ENCODE data around the gene CDH26. TPM values are rescaled to one million over a fixed set of nuclear protein-coding genes. Genes with fewer than 3 reads are reported as not detected.
A peak's percentile ranks its signal among the peaks of the same experiment; 100 is the strongest.

Gene CDH26
- total RNA-seq (1 to 10 TPM; 4.1 to 4.4 TPM), polyA plus RNA-seq (under 1 TPM in 1 of 2 donors, not detected in 1; 0.55 TPM)

GRCh38 chr20:59958123-59958522 is at the start of gene CDH26:
CDH26 (plus strand) TSS chr20:59958423; CDS start chr20:59958727, 304 bp downstream.
- H3K27ac Mint-ChIP-seq: peak within 1 kb of the TSS in 1 of 7 donors; percentile 27
- no peaks in the 10 kb centered on the region for H3K9me3 Mint-ChIP-seq
- H3K9me3 ChIP-seq (ENCODE audit: control insufficient read depth in 1 of 2, low read length in 2 of 2): no peaks in the 10 kb centered on the region
- no peak within 1 kb of the TSS for H3K4me3 Mint-ChIP-seq
- intact Hi-C loops (cut with micrococcal nuclease): no loop called here
- no peak within 1 kb of the TSS for H3K4me3 ChIP-seq (ENCODE audit: low read length in 2 of 2)
- H3K27me3 ChIP-seq (ENCODE audit: insufficient read depth, low read length): no peaks in the 10 kb centered on the region
- CTCF ChIA-PET (ENCODE audit: partially characterized antibody): interaction anchor here (0.9 to 1.3 kb wide), 2 partner anchors 9 to 17 kb away, joined by 3 to 4 read pairs; partner anchors contain the start of genes FAM217B and PPP1R3D
- H3K4me1 ChIP-seq (ENCODE audit: insufficient read depth, low read length): no peaks in the 10 kb centered on the region
- H3K27ac ChIP-seq (ENCODE audit: low read depth, low read length): no peak within 1 kb of the TSS
- POLR2A ChIA-PET (ENCODE audit: partially characterized antibody): no interaction called here
- no peaks in the 10 kb centered on the region for H3K36me3 ChIP-seq (ENCODE audit: insufficient read depth, low read length)
- DNase-seq: no peak
- no peaks in the 10 kb centered on the region for H3K4me1 Mint-ChIP-seq
- no peaks in the 10 kb centered on the region for H3K27me3 Mint-ChIP-seq
- peaks cover 2 to 14% of the 10 kb centered on the region in 2 donors for H3K36me3 Mint-ChIP-seq

GRCh38 chr20:59908855-59909254 is 49.4 kb upstream of the CDH26 start:
- peaks cover 0 to 1% (median 0%) of the 10 kb centered on the region in 4 donors for H3K4me1 Mint-ChIP-seq
- H3K4me3 ChIP-seq (ENCODE audit: low read length in 2 of 2): no peak overlapping the region
- intact Hi-C loops (cut with micrococcal nuclease): no loop called here
- H3K27me3 Mint-ChIP-seq: peaks cover 0 to 1% of the 10 kb centered on the region in 2 donors
- H3K9me3 ChIP-seq (ENCODE audit: control insufficient read depth in 1 of 2, low read length in 2 of 2): no peaks in the 10 kb centered on the region
- H3K4me1 ChIP-seq (ENCODE audit: insufficient read depth, low read length): no peaks in the 10 kb centered on the region
- ChIA-PET POLR2A (ENCODE audit: partially characterized antibody) (no interaction called here), CTCF (ENCODE audit: partially characterized antibody) (no interaction called here)
- no peak for DNase-seq
- H3K4me3 Mint-ChIP-seq: no peak overlapping the region
- H3K36me3 ChIP-seq (ENCODE audit: insufficient read depth, low read length): no peaks in the 10 kb centered on the region
- H3K27ac Mint-ChIP-seq: no peak overlapping the region
- no peaks in the 10 kb centered on the region for H3K36me3 Mint-ChIP-seq
- H3K27ac ChIP-seq (ENCODE audit: low read depth, low read length): no peak overlapping the region
- H3K27me3 ChIP-seq (ENCODE audit: insufficient read depth, low read length): no peaks in the 10 kb centered on the region
- H3K9me3 Mint-ChIP-seq: no peaks in the 10 kb centered on the region

GRCh38 chr20:59911041-59911440 is 47.2 kb upstream of the CDH26 start:
- no peaks in the 10 kb centered on the region for H3K27me3 ChIP-seq (ENCODE audit: insufficient read depth, low read length)
- POLR2A ChIA-PET (ENCODE audit: partially characterized antibody): no interaction called here
- Mint-ChIP-seq H3K27ac (no peak overlapping the region), H3K27me3 (peaks cover 0 to 1% of the 10 kb centered on the region in 2 donors), H3K4me3 (no peak overlapping the region), H3K36me3 (no peaks in the 10 kb centered on the region), H3K4me1 (peaks cover 0 to 1% (median 0%) of the 10 kb centered on the region in 4 donors), H3K9me3 (no peaks in the 10 kb centered on the region)
- H3K4me3 ChIP-seq (ENCODE audit: low read length in 2 of 2): no peak overlapping the region
- H3K36me3 ChIP-seq (ENCODE audit: insufficient read depth, low read length): no peaks in the 10 kb centered on the region
- CTCF ChIA-PET (ENCODE audit: partially characterized antibody): interaction anchor here (1.0 to 1.5 kb wide), 2 partner anchors 11 to 23 kb away, joined by 4 to 7 read pairs; partner anchors contain the start of gene SYCP2
- DNase-seq: no peak
- intact Hi-C loops (cut with micrococcal nuclease): no loop called here
- no peaks in the 10 kb centered on the region for H3K9me3 ChIP-seq (ENCODE audit: control insufficient read depth in 1 of 2, low read length in 2 of 2)
- no peaks in the 10 kb centered on the region for H3K4me1 ChIP-seq (ENCODE audit: insufficient read depth, low read length)
- no peak overlapping the region for H3K27ac ChIP-seq (ENCODE audit: low read depth, low read length)

GRCh38 chr20:59912609-59913008 is 45.6 kb upstream of the CDH26 start:
- Histone ChIP-seq H3K27ac (ENCODE audit: low read depth, low read length) (no peak overlapping the region), H3K4me1 (ENCODE audit: insufficient read depth, low read length) (no peaks in the 10 kb centered on the region), H3K9me3 (ENCODE audit: control insufficient read depth in 1 of 2, low read length in 2 of 2) (no peaks in the 10 kb centered on the region), H3K27me3 (ENCODE audit: insufficient read depth, low read length) (no peaks in the 10 kb centered on the region), H3K4me3 (ENCODE audit: low read length in 2 of 2) (no peak overlapping the region), H3K36me3 (ENCODE audit: insufficient read depth, low read length) (no peaks in the 10 kb centered on the region)
- ChIA-PET CTCF (ENCODE audit: partially characterized antibody) (no interaction called here), POLR2A (ENCODE audit: partially characterized antibody) (no interaction called here)
- H3K9me3 Mint-ChIP-seq: no peaks in the 10 kb centered on the region
- H3K27me3 Mint-ChIP-seq: no peaks in the 10 kb centered on the region
- H3K27ac Mint-ChIP-seq: no peak overlapping the region
- intact Hi-C loops (cut with micrococcal nuclease): no loop called here
- H3K4me1 Mint-ChIP-seq: peaks cover 0 to 1% (median 0%) of the 10 kb centered on the region in 4 donors
- no peak for DNase-seq
- H3K4me3 Mint-ChIP-seq: no peak overlapping the region
- no peaks in the 10 kb centered on the region for H3K36me3 Mint-ChIP-seq

- Mint-ChIP-seq H3K4me1 (no peaks in the 10 kb centered on the region), H3K27me3 (peaks cover 0 to 1% of the 10 kb centered on the region in 2 donors), H3K27ac (no peak overlapping the region), H3K4me3 (no peak overlapping the region), H3K9me3 (no peaks in the 10 kb centered on the region), H3K36me3 (no peaks in the 10 kb centered on the region)
- Histone ChIP-seq H3K4me1 (ENCODE audit: insufficient read depth, low read length) (no peaks in the 10 kb centered on the region), H3K9me3 (ENCODE audit: control insufficient read depth in 1 of 2, low read length in 2 of 2) (no peaks in the 10 kb centered on the region), H3K27me3 (ENCODE audit: insufficient read depth, low read length) (no peaks in the 10 kb centered on the region), H3K36me3 (ENCODE audit: insufficient read depth, low read length) (no peaks in the 10 kb centered on the region), H3K27ac (ENCODE audit: low read depth, low read length) (no peak overlapping the region), H3K4me3 (ENCODE audit: low read length in 2 of 2) (no peak overlapping the region)
- intact Hi-C loops (cut with micrococcal nuclease): no loop called here
- ChIA-PET CTCF (ENCODE audit: partially characterized antibody) (no interaction called here), POLR2A (ENCODE audit: partially characterized antibody) (interaction anchor here (1.2 kb wide), 1 partner anchor 19 kb away, joined by 4 read pairs; the partner anchor contains the start of genes FAM217B and PPP1R3D)
- DNase-seq: no peak
Observed at GRCh38 chr20:59920944-59921343, 37.3 kb upstream of the CDH26 start.

GRCh38 chr20:59923514-59923913 is 34.7 kb upstream of the CDH26 start:
- H3K27ac ChIP-seq (ENCODE audit: low read depth, low read length): no peak overlapping the region
- no peaks in the 10 kb centered on the region for H3K9me3 Mint-ChIP-seq
- H3K4me1 ChIP-seq (ENCODE audit: insufficient read depth, low read length): no peaks in the 10 kb centered on the region
- no peak overlapping the region for H3K27ac Mint-ChIP-seq
- no peaks in the 10 kb centered on the region for H3K36me3 ChIP-seq (ENCODE audit: insufficient read depth, low read length)
- H3K27me3 ChIP-seq (ENCODE audit: insufficient read depth, low read length): no peaks in the 10 kb centered on the region
- DNase-seq: no peak
- H3K4me1 Mint-ChIP-seq: no peaks in the 10 kb centered on the region
- no peak overlapping the region for H3K4me3 Mint-ChIP-seq
- peaks cover 0 to 1% of the 10 kb centered on the region in 2 donors for H3K27me3 Mint-ChIP-seq
- H3K9me3 ChIP-seq (ENCODE audit: control insufficient read depth in 1 of 2, low read length in 2 of 2): no peaks in the 10 kb centered on the region
- CTCF ChIA-PET (ENCODE audit: partially characterized antibody): interaction anchor here (2.9 kb wide), 1 partner anchor 11 kb away, joined by 10 read pairs; the partner anchor contains the start of gene SYCP2
- H3K36me3 Mint-ChIP-seq: no peaks in the 10 kb centered on the region
- POLR2A ChIA-PET (ENCODE audit: partially characterized antibody): no interaction called here
- intact Hi-C loops (cut with micrococcal nuclease): no loop called here
- H3K4me3 ChIP-seq (ENCODE audit: low read length in 2 of 2): no peak overlapping the region

- no peak overlapping the region for H3K4me3 ChIP-seq (ENCODE audit: low read length in 2 of 2)
- ChIA-PET CTCF (ENCODE audit: partially characterized antibody) (interaction anchor here (2.9 kb wide), 1 partner anchor 9 kb away, joined by 10 read pairs; the partner anchor contains the start of gene SYCP2), POLR2A (ENCODE audit: partially characterized antibody) (no interaction called here)
- no peak overlapping the region for H3K27ac ChIP-seq (ENCODE audit: low read depth, low read length)
- DNase-seq: no peak
- no peaks in the 10 kb centered on the region for H3K4me1 ChIP-seq (ENCODE audit: insufficient read depth, low read length)
- Mint-ChIP-seq H3K4me3 (no peak overlapping the region), H3K27ac (no peak overlapping the region), H3K4me1 (no peaks in the 10 kb centered on the region), H3K27me3 (peaks cover 0 to 1% of the 10 kb centered on the region in 2 donors), H3K9me3 (no peaks in the 10 kb centered on the region), H3K36me3 (no peaks in the 10 kb centered on the region)
- no peaks in the 10 kb centered on the region for H3K27me3 ChIP-seq (ENCODE audit: insufficient read depth, low read length)
- intact Hi-C loops (cut with micrococcal nuclease): no loop called here
- H3K9me3 ChIP-seq (ENCODE audit: control insufficient read depth in 1 of 2, low read length in 2 of 2): no peaks in the 10 kb centered on the region
- H3K36me3 ChIP-seq (ENCODE audit: insufficient read depth, low read length): no peaks in the 10 kb centered on the region
Observed at GRCh38 chr20:59925359-59925758, 32.9 kb upstream of the CDH26 start.

All from CD4-positive, alpha-beta memory T cell (primary cell).